Measurements from ENCODE around the gene SERPINA7.

- TF ChIP-seq CTCF (conservative IDR thresholded peaks at IDR 0.05; ENCODE audit: low read length) (no peak), EZH2phosphoT487 (IDR thresholded peaks at IDR 0.05; ENCODE audit: borderline replicate concordance) (no peak)
Measured at GRCh38 chrX:106009145-106009544, 29.4 kb downstream of the SERPINA7 start.
